Measurements from ENCODE around the gene NME2. TPM values are rescaled to one million over a fixed set of nuclear protein-coding genes. Genes with fewer than 3 reads are reported as not detected.

Gene NME2
- total RNA-seq, 1 experiment from 2014 or later, result 734 TPM

DNA sequence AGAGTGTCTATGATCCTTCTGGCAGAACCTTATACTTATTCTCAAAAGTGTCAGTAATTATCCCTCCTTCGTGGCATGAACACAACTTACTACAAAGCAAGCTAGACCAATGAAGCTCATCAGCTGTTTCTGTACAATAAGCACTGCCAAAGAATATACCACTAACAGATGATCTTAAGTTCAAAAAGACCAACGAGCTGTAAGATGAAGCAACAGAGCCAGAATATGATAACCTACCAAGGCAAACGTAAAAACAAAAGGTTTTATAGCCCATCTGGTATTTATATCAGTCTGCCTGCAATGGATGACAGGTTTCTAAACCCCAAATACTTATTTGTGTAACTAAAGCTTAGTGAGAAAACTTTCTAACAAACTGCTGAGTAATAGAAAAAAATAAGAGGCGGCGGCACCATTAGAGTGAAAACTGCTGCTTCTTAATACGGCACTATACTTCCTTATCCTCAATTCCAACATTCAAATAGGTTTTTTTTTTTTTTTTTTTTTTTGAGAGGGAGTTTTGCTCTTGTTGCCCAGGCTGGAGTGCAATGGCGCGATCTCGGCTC lies 22.1 kb downstream of the NME2 start:
- TF ChIP-seq, protein P1, sequence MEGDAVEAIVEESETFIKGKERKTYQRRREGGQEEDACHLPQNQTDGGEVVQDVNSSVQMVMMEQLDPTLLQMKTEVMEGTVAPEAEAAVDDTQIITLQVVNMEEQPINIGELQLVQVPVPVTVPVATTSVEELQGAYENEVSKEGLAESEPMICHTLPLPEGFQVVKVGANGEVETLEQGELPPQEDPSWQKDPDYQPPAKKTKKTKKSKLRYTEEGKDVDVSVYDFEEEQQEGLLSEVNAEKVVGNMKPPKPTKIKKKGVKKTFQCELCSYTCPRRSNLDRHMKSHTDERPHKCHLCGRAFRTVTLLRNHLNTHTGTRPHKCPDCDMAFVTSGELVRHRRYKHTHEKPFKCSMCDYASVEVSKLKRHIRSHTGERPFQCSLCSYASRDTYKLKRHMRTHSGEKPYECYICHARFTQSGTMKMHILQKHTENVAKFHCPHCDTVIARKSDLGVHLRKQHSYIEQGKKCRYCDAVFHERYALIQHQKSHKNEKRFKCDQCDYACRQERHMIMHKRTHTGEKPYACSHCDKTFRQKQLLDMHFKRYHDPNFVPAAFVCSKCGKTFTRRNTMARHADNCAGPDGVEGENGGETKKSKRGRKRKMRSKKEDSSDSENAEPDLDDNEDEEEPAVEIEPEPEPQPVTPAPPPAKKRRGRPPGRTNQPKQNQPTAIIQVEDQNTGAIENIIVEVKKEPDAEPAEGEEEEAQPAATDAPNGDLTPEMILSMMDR (IDR thresholded peaks at IDR 0.05; ENCODE audit: insufficient read depth in 1 of 2, low read depth in 1 of 2, low read length in 1 of 2, severe bottlenecking in 1 of 2, unreplicated experiment in 1 of 2), result no peak
- no peaks in the 10 kb centered on the region for H3K9me3 Mint-ChIP-seq (ENCODE audit: unreplicated experiment)
- Histone ChIP-seq H3K4me1 (no peaks in the 10 kb centered on the region), H3K27me3 (replicated peaks; ENCODE audit: control insufficient read depth, insufficient read depth, low read length) (no peaks in the 10 kb centered on the region), H3K9me3 (no peaks in the 10 kb centered on the region), H3K4me3 (ENCODE audit: low read depth, low read length) (no peak overlapping the region), H3K36me3 (ENCODE audit: control insufficient read depth, insufficient read depth, low read length) (no peaks in the 10 kb centered on the region; the same call in 1 of the 2 replicates)
- no peaks in the 10 kb centered on the region for H3K4me1 Mint-ChIP-seq (ENCODE audit: low read depth, unreplicated experiment)
- no peaks in the 10 kb centered on the region for H3K27me3 Mint-ChIP-seq (ENCODE audit: insufficient read depth, unreplicated experiment)
- POLR2A ChIA-PET, result no interaction called here
- BruUV-seq (replicated peaks), result no TSS peak
- H3K4me3 Mint-ChIP-seq (ENCODE audit: unreplicated experiment), result no peak overlapping the region
- CTCF ChIA-PET, result no interaction called here
- DNase-seq, result no peak
- peaks cover 77% of the 10 kb centered on the region for H3K36me3 Mint-ChIP-seq (ENCODE audit: insufficient read depth, unreplicated experiment)
- peak overlapping the region; percentile 42 for H3K27ac Mint-ChIP-seq (ENCODE audit: unreplicated experiment)
- intact Hi-C loops (cut with micrococcal nuclease; ENCODE audit: unreplicated experiment), result no loop called here

DNA sequence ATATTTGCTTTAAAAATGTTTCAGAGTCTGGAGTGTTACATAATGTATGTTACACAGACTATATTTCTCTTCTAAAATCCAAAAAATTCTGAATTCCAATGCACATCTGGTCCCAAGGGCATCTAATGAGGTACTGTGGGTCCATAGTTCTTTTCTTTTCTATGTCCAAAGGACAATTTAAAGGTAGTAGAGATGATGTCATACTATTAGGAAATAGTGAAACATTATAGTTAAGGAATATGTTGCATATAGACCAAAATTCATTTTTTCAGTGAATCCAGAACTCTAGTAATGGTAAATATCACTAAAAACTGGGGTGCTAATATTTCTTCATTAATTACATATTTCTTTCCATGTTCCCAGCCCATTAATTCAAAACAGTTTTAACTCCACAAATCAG lies 23.0 kb downstream of the NME2 start:
- Histone ChIP-seq H3K27me3 (replicated peaks; ENCODE audit: control insufficient read depth, insufficient read depth, low read length) (no peaks in the 10 kb centered on the region), H3K4me1 (no peaks in the 10 kb centered on the region), H3K9me3 (no peaks in the 10 kb centered on the region), H3K36me3 (ENCODE audit: control insufficient read depth, insufficient read depth, low read length) (no peaks in the 10 kb centered on the region; the same call in 1 of the 2 replicates), H3K4me3 (ENCODE audit: low read depth, low read length) (no peak overlapping the region)
- CTCF ChIA-PET, result no interaction called here
- POLR2A ChIA-PET, result no interaction called here
- DNase-seq, result no peak
- Mint-ChIP-seq H3K9me3 (ENCODE audit: unreplicated experiment) (no peaks in the 10 kb centered on the region), H3K4me3 (ENCODE audit: unreplicated experiment) (no peak overlapping the region), H3K27me3 (ENCODE audit: insufficient read depth, unreplicated experiment) (no peaks in the 10 kb centered on the region), H3K36me3 (ENCODE audit: insufficient read depth, unreplicated experiment) (peaks cover 82% of the 10 kb centered on the region), H3K27ac (ENCODE audit: unreplicated experiment) (no peak overlapping the region), H3K4me1 (ENCODE audit: low read depth, unreplicated experiment) (no peaks in the 10 kb centered on the region)
- TF ChIP-seq, protein P1 (IDR thresholded peaks at IDR 0.05; ENCODE audit: insufficient read depth in 1 of 2, low read depth in 1 of 2, low read length in 1 of 2, severe bottlenecking in 1 of 2, unreplicated experiment in 1 of 2), result no peak
- no TSS peak for BruUV-seq (replicated peaks)
- intact Hi-C loops (cut with micrococcal nuclease; ENCODE audit: unreplicated experiment), result no loop called here

DNA sequence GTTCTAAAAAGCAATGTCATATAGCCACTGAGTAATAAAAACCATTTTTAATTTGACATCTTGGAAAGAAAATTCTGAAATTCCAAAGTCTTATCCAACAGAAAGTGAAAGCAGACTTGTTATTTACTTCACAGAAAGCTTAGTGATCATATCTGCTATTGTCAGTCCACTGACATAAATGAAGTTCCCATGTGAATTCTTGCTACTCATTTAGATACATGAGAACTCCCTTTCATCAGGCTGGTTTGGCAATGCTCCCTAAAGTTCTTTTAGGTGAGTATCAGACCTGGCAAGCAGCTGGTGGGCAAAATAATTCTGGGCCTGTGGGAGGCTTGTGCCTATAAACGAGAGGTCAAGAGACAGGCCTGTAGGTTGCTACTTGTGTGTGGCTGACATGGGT lies 23.4 kb downstream of the NME2 start:
- Histone ChIP-seq H3K4me3 (ENCODE audit: low read depth, low read length) (no peak overlapping the region), H3K27me3 (replicated peaks; ENCODE audit: control insufficient read depth, insufficient read depth, low read length) (no peaks in the 10 kb centered on the region), H3K36me3 (ENCODE audit: control insufficient read depth, insufficient read depth, low read length) (no peaks in the 10 kb centered on the region; the same call in 1 of the 2 replicates), H3K4me1 (no peaks in the 10 kb centered on the region), H3K9me3 (no peaks in the 10 kb centered on the region)
- ChIA-PET CTCF (no interaction called here), POLR2A (no interaction called here)
- TF ChIP-seq, protein P1 (IDR thresholded peaks at IDR 0.05; ENCODE audit: insufficient read depth in 1 of 2, low read depth in 1 of 2, low read length in 1 of 2, severe bottlenecking in 1 of 2, unreplicated experiment in 1 of 2), result no peak
- Mint-ChIP-seq H3K4me3 (ENCODE audit: unreplicated experiment) (no peak overlapping the region), H3K36me3 (ENCODE audit: insufficient read depth, unreplicated experiment) (peaks cover 82% of the 10 kb centered on the region), H3K27me3 (ENCODE audit: insufficient read depth, unreplicated experiment) (no peaks in the 10 kb centered on the region), H3K9me3 (ENCODE audit: unreplicated experiment) (no peaks in the 10 kb centered on the region), H3K27ac (ENCODE audit: unreplicated experiment) (no peak overlapping the region), H3K4me1 (ENCODE audit: low read depth, unreplicated experiment) (no peaks in the 10 kb centered on the region)
- intact Hi-C loops (cut with micrococcal nuclease; ENCODE audit: unreplicated experiment), result no loop called here
- no TSS peak for BruUV-seq (replicated peaks)
- no peak for DNase-seq

Data from Caco-2 (cell line).